C1 segment of cervical spinal cord (tissue), 14 donors: Measurements from ENCODE around the gene MKI67.

ENCODE experiments used
- DNase-seq, 14 donors: peaks; one replicate each; lab custom pipeline; 2025; lab: John Stamatoyannopoulos, UW

Gene MKI67

GRCh38 chr10:128052696-128053095 lies 73.5 kb downstream of the MKI67 start:
- no peak for DNase-seq

GRCh38 chr10:128051548-128051947 lies 74.7 kb downstream of the MKI67 start:
- no peak for DNase-seq

- DNase-seq, result no peak
These were observed 75.3 kb downstream of the MKI67 start for GRCh38 chr10:128050936-128051335.

GRCh38 chr10:128050121-128050516 lies 76.1 kb downstream of the MKI67 start:
- DNase-seq, result no peak

- DNase-seq, result no peak
These were observed 76.8 kb downstream of the MKI67 start for GRCh38 chr10:128049226-128050120.

- DNase-seq, result no peak
These were observed 77.4 kb downstream of the MKI67 start for GRCh38 chr10:128048819-128049210.

- DNase-seq, result no peak
These were observed 78.0 kb downstream of the MKI67 start for GRCh38 chr10:128047991-128048818.

- peak in 7 of 14 donors; percentile 14 to 49 (median 28) for DNase-seq
These were observed 78.9 kb downstream of the MKI67 start for GRCh38 chr10:128047351-128047750.

- DNase-seq, result no peak
These were observed 79.3 kb downstream of the MKI67 start for GRCh38 chr10:128046953-128047290.
